ENCODE measurements around the gene BORCS5.
"Not testable (repeated sequence)": the region's sequence is repeated elsewhere in the genome, so short reads cannot be mapped to it uniquely, and the experiment has no call there.

Gene BORCS5

GRCh38 chr12:12488296-12488695 is 131.4 kb downstream of the BORCS5 start:
- DNase-seq (ENCODE audit: low spot score): no peak

GRCh38 chr12:12488823-12489550 is 132.1 kb downstream of the BORCS5 start:
- DNase-seq (ENCODE audit: low spot score): no peak

GRCh38 chr12:12491606-12492005 is 134.7 kb downstream of the BORCS5 start:
- no peak for DNase-seq (ENCODE audit: low spot score)

GRCh38 chr12:12492547-12492946 is 135.7 kb downstream of the BORCS5 start:
- DNase-seq (ENCODE audit: low spot score): no peak

- no peak for DNase-seq (ENCODE audit: low spot score)
Observed at GRCh38 chr12:12495536-12495935, 138.7 kb downstream of the BORCS5 start.

GRCh38 chr12:12498210-12498609 is 141.3 kb downstream of the BORCS5 start:
- no peak for DNase-seq (ENCODE audit: low spot score)

- no peak for DNase-seq (ENCODE audit: low spot score)
Observed at GRCh38 chr12:12499909-12500604, 143.2 kb downstream of the BORCS5 start.

GRCh38 chr12:12501121-12501520 is 144.2 kb downstream of the BORCS5 start:
- DNase-seq (ENCODE audit: low spot score): no peak

- not testable (repeated sequence) for DNase-seq (ENCODE audit: low spot score)
Observed at GRCh38 chr12:12502130-12502814, 145.4 kb downstream of the BORCS5 start.

GRCh38 chr12:12502815-12503151 is 145.9 kb downstream of the BORCS5 start:
- no peak for DNase-seq (ENCODE audit: low spot score)

GRCh38 chr12:12503384-12504078 is 146.7 kb downstream of the BORCS5 start:
- DNase-seq (ENCODE audit: low spot score): no peak

- peak; percentile 9 for DNase-seq (ENCODE audit: low spot score)
Observed at GRCh38 chr12:12505544-12506495, 148.9 kb downstream of the BORCS5 start.

- no peak for DNase-seq (ENCODE audit: low spot score)
Observed at GRCh38 chr12:12506496-12506890, 149.6 kb downstream of the BORCS5 start.

GRCh38 chr12:12507121-12507520 is 150.2 kb downstream of the BORCS5 start:
- no peak for DNase-seq (ENCODE audit: low spot score)

GRCh38 chr12:12508612-12509011 is 151.7 kb downstream of the BORCS5 start:
- DNase-seq (ENCODE audit: low spot score): no peak

GRCh38 chr12:12510141-12510540 is 153.3 kb downstream of the BORCS5 start:
- DNase-seq (ENCODE audit: low spot score): no peak

- no peak for DNase-seq (ENCODE audit: low spot score)
Observed at GRCh38 chr12:12510551-12510950, 153.7 kb downstream of the BORCS5 start.

GRCh38 chr12:12511021-12511783 is 154.3 kb downstream of the BORCS5 start:
- no peak for DNase-seq (ENCODE audit: low spot score)

- no peak for DNase-seq (ENCODE audit: low spot score)
Observed at GRCh38 chr12:12511895-12512711, 155.2 kb downstream of the BORCS5 start.
